Measurements from ENCODE around the gene OR52J3. TPM values are rescaled to one million over a fixed set of nuclear protein-coding genes. Genes with fewer than 3 reads are reported as not detected.
"Not testable (repeated sequence)": the region's sequence is repeated elsewhere in the genome, so short reads cannot be mapped to it uniquely, and the experiment has no call there.

OR52J3 gene
- polyA plus RNA-seq, 3 donors = not detected

- no peaks in the 10 kb centered on the region for H4K20me1 ChIP-seq (ENCODE audit: insufficient read depth, low read length)
- H2AFZ ChIP-seq (ENCODE audit: insufficient read depth, low read depth, low read length, poor library complexity, severe bottlenecking) = no peak overlapping the region
- no peaks in the 10 kb centered on the region for H3K27me3 ChIP-seq (ENCODE audit: control insufficient read depth in 2 of 2, insufficient read depth in 2 of 2, low read length in 2 of 2)
- H3K9me3 Mint-ChIP-seq = peaks cover 0 to 3% (median 0%) of the 10 kb centered on the region in 7 donors
- DNase-seq = no peak
- TF ChIP-seq, protein P1, sequence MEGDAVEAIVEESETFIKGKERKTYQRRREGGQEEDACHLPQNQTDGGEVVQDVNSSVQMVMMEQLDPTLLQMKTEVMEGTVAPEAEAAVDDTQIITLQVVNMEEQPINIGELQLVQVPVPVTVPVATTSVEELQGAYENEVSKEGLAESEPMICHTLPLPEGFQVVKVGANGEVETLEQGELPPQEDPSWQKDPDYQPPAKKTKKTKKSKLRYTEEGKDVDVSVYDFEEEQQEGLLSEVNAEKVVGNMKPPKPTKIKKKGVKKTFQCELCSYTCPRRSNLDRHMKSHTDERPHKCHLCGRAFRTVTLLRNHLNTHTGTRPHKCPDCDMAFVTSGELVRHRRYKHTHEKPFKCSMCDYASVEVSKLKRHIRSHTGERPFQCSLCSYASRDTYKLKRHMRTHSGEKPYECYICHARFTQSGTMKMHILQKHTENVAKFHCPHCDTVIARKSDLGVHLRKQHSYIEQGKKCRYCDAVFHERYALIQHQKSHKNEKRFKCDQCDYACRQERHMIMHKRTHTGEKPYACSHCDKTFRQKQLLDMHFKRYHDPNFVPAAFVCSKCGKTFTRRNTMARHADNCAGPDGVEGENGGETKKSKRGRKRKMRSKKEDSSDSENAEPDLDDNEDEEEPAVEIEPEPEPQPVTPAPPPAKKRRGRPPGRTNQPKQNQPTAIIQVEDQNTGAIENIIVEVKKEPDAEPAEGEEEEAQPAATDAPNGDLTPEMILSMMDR (IDR thresholded peaks at IDR 0.05) = no peak
- no peaks in the 10 kb centered on the region for H3K4me1 Mint-ChIP-seq
- no peak overlapping the region for H3K27ac Mint-ChIP-seq
- H3K4me3 Mint-ChIP-seq = no peak overlapping the region
- no peak overlapping the region for H3K27ac ChIP-seq (ENCODE audit: low read depth in 1 of 2, low read length in 2 of 2)
- H3K36me3 ChIP-seq (replicated peaks in 1 of 2; ENCODE audit: control insufficient read depth in 1 of 2, insufficient read depth in 2 of 2, low read length in 2 of 2) = no peaks in the 10 kb centered on the region
- whole genome bisulfite sequencing (ENCODE audit: insufficient coverage) = no CpG with 5 or more reads among the region's 2 CpGs
- no peak overlapping the region for H3K4me3 ChIP-seq (replicated peaks in 1 of 3; ENCODE audit: low read depth in 2 of 3, low read length in 3 of 3)
- no peak overlapping the region for H3K9ac ChIP-seq (ENCODE audit: insufficient read depth, low read length, poor library complexity, severe bottlenecking)
- no peak overlapping the region for H3K4me2 ChIP-seq (replicated peaks; ENCODE audit: extremely low read depth, low read length, poor library complexity, severe bottlenecking)
- intact Hi-C loops (cut with micrococcal nuclease) = no loop called here
- no peaks in the 10 kb centered on the region for H3K4me1 ChIP-seq (ENCODE audit: control insufficient read depth in 1 of 2, insufficient read depth in 2 of 2, low read length in 2 of 2)
- peaks cover 0 to 2% (median 1%) of the 10 kb centered on the region in 3 donors for H3K27me3 Mint-ChIP-seq (ENCODE audit: low read depth in 3 of 3)
- H3K79me2 ChIP-seq (ENCODE audit: insufficient read depth, low read length) = no peaks in the 10 kb centered on the region
- H3K9me3 ChIP-seq (replicated peaks in 1 of 2; ENCODE audit: control insufficient read depth in 1 of 2, insufficient read depth in 1 of 2, low read length in 2 of 2) = no peaks in the 10 kb centered on the region
- H3K36me3 Mint-ChIP-seq = no peaks in the 10 kb centered on the region
Observed at GRCh38 chr11:5043380-5043779, 2.9 kb upstream of the OR52J3 start.

DNA sequence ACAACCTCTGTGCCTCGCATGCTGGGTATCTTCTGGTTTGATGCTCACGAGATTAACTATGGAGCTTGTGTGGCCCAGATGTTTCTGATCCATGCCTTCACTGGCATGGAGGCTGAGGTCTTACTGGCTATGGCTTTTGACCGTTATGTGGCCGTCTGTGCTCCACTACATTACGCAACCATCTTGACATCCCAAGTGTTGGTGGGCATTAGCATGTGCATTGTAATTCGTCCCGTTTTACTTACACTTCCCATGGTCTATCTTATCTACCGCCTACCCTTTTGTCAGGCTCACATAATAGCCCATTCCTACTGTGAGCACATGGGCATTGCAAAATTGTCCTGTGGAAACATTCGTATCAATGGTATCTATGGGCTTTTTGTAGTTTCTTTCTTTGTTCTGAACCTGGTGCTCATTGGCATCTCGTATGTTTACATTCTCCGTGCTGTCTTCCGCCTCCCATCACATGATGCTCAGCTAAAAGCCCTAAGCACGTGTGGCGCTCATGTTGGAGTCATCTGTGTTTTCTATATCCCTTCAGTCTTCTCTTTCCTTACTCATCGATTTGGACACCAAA lies 516 bp downstream of the OR52J3 start:
- H3K4me1 ChIP-seq (ENCODE audit: control insufficient read depth in 1 of 2, insufficient read depth in 2 of 2, low read length in 2 of 2) = no peaks in the 10 kb centered on the region
- no peaks in the 10 kb centered on the region for H3K27me3 ChIP-seq (ENCODE audit: control insufficient read depth in 2 of 2, insufficient read depth in 2 of 2, low read length in 2 of 2)
- no peaks in the 10 kb centered on the region for H3K9me3 ChIP-seq (replicated peaks in 1 of 2; ENCODE audit: control insufficient read depth in 1 of 2, insufficient read depth in 1 of 2, low read length in 2 of 2)
- no peak overlapping the region for H2AFZ ChIP-seq (ENCODE audit: insufficient read depth, low read depth, low read length, poor library complexity, severe bottlenecking)
- Mint-ChIP-seq H3K4me1 (no peaks in the 10 kb centered on the region), H3K36me3 (no peaks in the 10 kb centered on the region), H3K27me3 (ENCODE audit: low read depth in 3 of 3) (peaks cover 0 to 2% (median 0%) of the 10 kb centered on the region in 3 donors), H3K4me3 (no peak overlapping the region), H3K9me3 (peaks cover 0 to 3% (median 0%) of the 10 kb centered on the region in 7 donors), H3K27ac (no peak overlapping the region)
- H3K36me3 ChIP-seq (replicated peaks in 1 of 2; ENCODE audit: control insufficient read depth in 1 of 2, insufficient read depth in 2 of 2, low read length in 2 of 2) = no peaks in the 10 kb centered on the region
- WGBS (ENCODE audit: insufficient coverage) = 96% methylated on average over 9 of the region's 15 CpGs
- TF ChIP-seq, protein P1 (IDR thresholded peaks at IDR 0.05) = no peak
- H3K9ac ChIP-seq (ENCODE audit: insufficient read depth, low read length, poor library complexity, severe bottlenecking) = no peak overlapping the region
- H3K27ac ChIP-seq (ENCODE audit: low read depth in 1 of 2, low read length in 2 of 2) = no peak overlapping the region
- no peaks in the 10 kb centered on the region for H4K20me1 ChIP-seq (ENCODE audit: insufficient read depth, low read length)
- DNase-seq = no peak
- no peak overlapping the region for H3K4me2 ChIP-seq (replicated peaks; ENCODE audit: extremely low read depth, low read length, poor library complexity, severe bottlenecking)
- intact Hi-C loops (cut with micrococcal nuclease) = no loop called here
- no peaks in the 10 kb centered on the region for H3K79me2 ChIP-seq (ENCODE audit: insufficient read depth, low read length)
- H3K4me3 ChIP-seq (replicated peaks in 1 of 3; ENCODE audit: low read depth in 2 of 3, low read length in 3 of 3) = no peak overlapping the region

- H3K4me3 ChIP-seq (replicated peaks in 1 of 3; ENCODE audit: low read depth in 2 of 3, low read length in 3 of 3); H3K27ac Mint-ChIP-seq; H3K36me3 Mint-ChIP-seq; H2AFZ ChIP-seq (ENCODE audit: insufficient read depth, low read depth, low read length, poor library complexity, severe bottlenecking); H3K4me1 ChIP-seq (ENCODE audit: control insufficient read depth in 1 of 2, insufficient read depth in 2 of 2, low read length in 2 of 2); H3K9ac ChIP-seq (ENCODE audit: insufficient read depth, low read length, poor library complexity, severe bottlenecking); H3K9me3 Mint-ChIP-seq; H3K27ac ChIP-seq (ENCODE audit: low read depth in 1 of 2, low read length in 2 of 2); H3K79me2 ChIP-seq (ENCODE audit: insufficient read depth, low read length); H3K4me3 Mint-ChIP-seq; H3K36me3 ChIP-seq (replicated peaks in 1 of 2; ENCODE audit: control insufficient read depth in 1 of 2, insufficient read depth in 2 of 2, low read length in 2 of 2); H3K4me1 Mint-ChIP-seq; H4K20me1 ChIP-seq (ENCODE audit: insufficient read depth, low read length); intact Hi-C loops (cut with micrococcal nuclease); H3K27me3 ChIP-seq (ENCODE audit: control insufficient read depth in 2 of 2, insufficient read depth in 2 of 2, low read length in 2 of 2); H3K27me3 Mint-ChIP-seq (ENCODE audit: low read depth in 3 of 3); H3K9me3 ChIP-seq (replicated peaks in 1 of 2; ENCODE audit: control insufficient read depth in 1 of 2, insufficient read depth in 1 of 2, low read length in 2 of 2); H3K4me2 ChIP-seq (replicated peaks; ENCODE audit: extremely low read depth, low read length, poor library complexity, severe bottlenecking); DNase-seq: not testable (repeated sequence)
- no CpG with 5 or more reads among the region's 5 CpGs for WGBS (ENCODE audit: insufficient coverage)
Observed at GRCh38 chr11:5058679-5059078, 12.4 kb downstream of the OR52J3 start.
